Measurements from ENCODE around the gene RIMS3.
"Not testable (repeated sequence)": the region's sequence is repeated elsewhere in the genome, so short reads cannot be mapped to it uniquely, and the experiment has no call there.

RIMS3 gene

DNA sequence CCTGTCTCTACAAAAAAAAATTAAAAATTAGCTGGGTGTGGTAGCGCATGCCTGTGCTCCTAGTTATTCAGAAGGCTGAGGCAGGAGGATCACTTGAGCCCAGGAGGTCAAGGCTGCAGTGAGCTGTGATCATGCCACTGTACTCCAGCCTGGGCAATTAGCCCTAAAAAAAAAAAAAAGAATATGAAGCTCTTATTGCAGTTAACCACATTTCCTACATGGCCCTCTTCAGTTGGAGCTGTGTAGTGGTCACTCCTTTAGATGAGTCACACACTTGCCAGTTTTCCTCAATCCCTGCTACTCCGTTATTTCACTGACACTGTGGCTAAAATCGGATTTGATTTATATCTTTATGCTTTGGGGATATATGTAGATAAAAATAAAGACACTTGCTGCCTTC lies 37.8 kb upstream of the RIMS3 start:
- no peak overlapping the region for H3K4me3 ChIP-seq (ENCODE audit: low read depth, low read length)
- DNase-seq (ENCODE audit: low read depth, low spot score), result no peak
- ChIA-PET POLR2A (interaction anchor here (1.6 kb wide), 1 partner anchor 12 kb away, joined by 9 read pairs; the partner anchor contains the start of gene NFYC), CTCF (interaction anchor here (1.5 to 1.6 kb wide), 2 partner anchors 71 to 94 kb away, joined by 3 read pairs; no protein-coding TSS in a partner anchor)
- TF ChIP-seq CTCF (IDR thresholded peaks at IDR 0.05; ENCODE audit: insufficient read depth, low read length, missing control alignments), result no peak

DNA sequence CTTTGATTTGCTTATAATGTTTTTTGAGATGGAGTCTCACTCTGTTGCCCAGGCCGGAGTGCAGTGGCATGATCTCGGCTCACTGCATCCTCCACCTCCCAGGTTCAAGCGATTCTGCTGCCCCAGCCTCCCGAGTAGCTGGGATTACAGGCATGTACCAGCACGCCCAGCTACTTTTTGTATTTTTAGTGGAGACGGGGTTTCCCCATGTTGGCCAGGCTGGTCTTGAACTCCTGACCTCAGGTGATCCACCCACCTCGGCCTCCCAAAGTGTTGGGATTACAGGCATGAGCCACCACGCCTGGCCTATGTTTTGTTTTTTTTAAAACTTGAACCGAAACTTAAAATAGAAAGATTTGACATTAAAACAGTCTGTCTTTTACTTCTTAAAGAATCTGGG lies 37.3 kb upstream of the RIMS3 start:
- not testable (repeated sequence) for DNase-seq (ENCODE audit: low read depth, low spot score); H3K4me3 ChIP-seq (ENCODE audit: low read depth, low read length)
- POLR2A ChIA-PET, result interaction anchor here (1.6 kb wide), 1 partner anchor 11 kb away, joined by 9 read pairs; the partner anchor contains the start of gene NFYC
- CTCF ChIA-PET, result interaction anchor here (0.8 to 1.2 kb wide), 2 partner anchors 10 to 15 kb away, joined by 4 to 6 read pairs; no protein-coding TSS in a partner anchor

DNA sequence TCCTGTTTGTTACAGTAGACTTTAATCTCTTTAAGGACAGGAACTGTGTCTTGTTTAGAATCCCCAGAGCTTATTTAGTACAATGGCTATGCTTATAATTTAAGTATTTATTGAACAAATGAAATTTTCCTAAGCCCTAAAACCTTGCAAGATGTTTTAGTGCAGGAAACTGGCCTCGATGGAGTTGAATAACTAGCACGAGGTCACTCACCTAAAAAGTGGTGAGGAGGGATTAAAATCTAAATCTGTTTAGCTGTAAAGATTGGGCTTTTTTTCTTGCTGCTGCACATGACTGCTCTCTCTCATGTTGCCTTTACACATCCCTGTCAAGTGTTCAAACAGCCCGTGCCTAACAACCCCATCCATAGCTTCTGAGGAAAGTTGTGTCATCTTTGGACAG lies 36.2 kb upstream of the RIMS3 start:
- POLR2A ChIA-PET, result interaction anchor here (1.2 kb wide), 1 partner anchor 10 kb away, joined by 4 read pairs; the partner anchor contains the start of gene NFYC
- no peak for TF ChIP-seq CTCF (IDR thresholded peaks at IDR 0.05; ENCODE audit: insufficient read depth, low read length, missing control alignments)

GRCh38 chr1:40699787-40700186 lies 34.3 kb upstream of the RIMS3 start:
- no peak overlapping the region for H3K4me3 ChIP-seq (ENCODE audit: low read depth, low read length)
- POLR2A ChIA-PET, result interaction anchor here (1.5 kb wide), 1 partner anchor 8 kb away, joined by 5 read pairs; the partner anchor contains the start of gene NFYC
- DNase-seq (ENCODE audit: low read depth, low spot score), result no peak

More for the DNA sequence above, 36.2 kb upstream of the RIMS3 start:
- DNase-seq (ENCODE audit: low read depth, low spot score), result no peak
- CTCF ChIA-PET, result interaction anchor here (0.7 to 2.0 kb wide), 3 partner anchors 14 to 169 kb away, joined by 3 to 6 read pairs (median 5); no protein-coding TSS in a partner anchor
- no peak overlapping the region for H3K4me3 ChIP-seq (ENCODE audit: low read depth, low read length)

DNA sequence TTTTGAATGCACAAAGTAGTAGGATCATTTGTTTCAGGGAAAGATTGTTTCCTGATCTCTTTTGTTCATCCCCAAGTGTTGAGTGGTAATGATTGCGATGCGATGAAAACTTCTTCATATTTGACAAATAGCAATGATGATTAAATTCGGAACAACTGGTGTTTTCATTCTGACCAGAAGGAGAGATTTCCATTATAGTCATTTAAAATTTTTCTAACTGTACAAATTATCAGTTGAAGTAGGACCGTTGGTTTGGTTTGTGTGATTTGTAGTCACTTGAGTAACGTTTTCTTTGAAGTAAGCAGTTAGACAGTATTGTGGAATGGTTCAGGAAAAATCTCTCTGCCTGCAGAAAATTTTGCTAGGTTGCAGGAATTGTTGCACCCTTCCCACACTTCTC lies 32.0 kb upstream of the RIMS3 start:
- CTCF ChIA-PET, result no interaction called here
- no peak for TF ChIP-seq CTCF (IDR thresholded peaks at IDR 0.05; ENCODE audit: insufficient read depth, low read length, missing control alignments)
- no peak overlapping the region for H3K4me3 ChIP-seq (ENCODE audit: low read depth, low read length)
- POLR2A ChIA-PET, result no interaction called here
- no peak for DNase-seq (ENCODE audit: low read depth, low spot score)

More at GRCh38 chr1:40699787-40700186, 34.3 kb upstream of the RIMS3 start:
- no peak for TF ChIP-seq CTCF (IDR thresholded peaks at IDR 0.05; ENCODE audit: insufficient read depth, low read length, missing control alignments)
- CTCF ChIA-PET, result interaction anchor here (1.4 to 2.0 kb wide), 2 partner anchors 8 to 167 kb away, joined by 4 to 5 read pairs; partner anchors contain the start of gene NFYC

DNA sequence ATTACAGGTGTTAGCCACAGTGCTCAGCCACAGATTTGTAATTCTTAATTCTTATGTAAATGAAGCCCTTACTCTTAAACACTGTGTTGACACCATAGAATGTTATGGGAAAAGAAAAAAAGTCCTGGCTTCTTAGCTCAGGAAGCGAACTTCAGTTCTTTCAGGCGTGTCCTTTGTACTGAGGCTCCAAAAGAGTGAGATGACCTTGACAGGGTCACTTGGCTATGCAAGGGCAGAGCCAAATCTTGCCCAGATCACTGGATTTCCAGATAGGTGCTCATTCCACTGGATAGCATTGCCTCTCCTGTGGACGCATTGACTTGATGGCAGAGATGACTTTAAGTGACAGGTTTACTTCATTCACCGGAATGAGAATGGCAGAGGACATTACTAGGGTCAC lies 30.8 kb upstream of the RIMS3 start:
- H3K4me3 ChIP-seq (ENCODE audit: low read depth, low read length), result no peak overlapping the region
- CTCF ChIA-PET, result no interaction called here
- TF ChIP-seq CTCF (IDR thresholded peaks at IDR 0.05; ENCODE audit: insufficient read depth, low read length, missing control alignments), result no peak
- DNase-seq (ENCODE audit: low read depth, low spot score), result no peak
- POLR2A ChIA-PET, result no interaction called here
